ENCODE measurements around the gene CUX1. TPM values are rescaled to one million over a fixed set of nuclear protein-coding genes. Genes with fewer than 3 reads are reported as not detected.

Gene CUX1
- total and polyA plus RNA-seq, 10 of the 15 experiments (the other 5 are each of a cell fraction or from before 2014, with no cell fraction given) = 6.1 to 48.6 (median 25.9) TPM

DNA sequence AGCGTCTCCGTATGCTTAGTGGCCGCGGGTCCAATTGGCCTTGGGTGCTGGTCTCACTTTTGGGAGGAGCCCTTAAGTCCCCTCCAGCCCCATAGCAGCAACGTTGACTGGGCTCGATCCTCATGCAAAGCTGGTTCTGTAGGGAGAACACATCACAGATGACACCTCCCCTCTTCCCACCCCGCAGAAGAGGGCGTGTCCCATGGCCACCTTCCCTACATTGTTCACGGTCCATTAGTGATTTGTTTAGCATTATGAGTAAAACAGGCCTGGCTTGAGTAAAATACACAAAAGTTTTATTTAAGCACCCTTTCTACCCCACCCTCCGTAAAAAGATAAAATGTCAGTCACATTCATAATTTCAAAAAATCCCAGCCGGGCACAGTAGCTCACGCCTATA lies 380.2 kb downstream of the CUX1 start:
- in situ Hi-C loops (cut with MboI) (no loop called here), intact Hi-C loops (cut with micrococcal nuclease; ENCODE audit: unreplicated experiment) (no loop called here)
- SMC1A ChIA-PET (ENCODE audit: uncharacterized antibody, unreplicated experiment) = no interaction called here
- POLR2A ChIA-PET = no interaction called here
- WGBS (ENCODE audit: insufficient coverage, insufficient replicate concordance, low lambda C conversion rate, missing lambda C conversion rate) = 81% methylated on average over 12 of the region's 12 CpGs
- ATAC-seq = no peak
- RAD21 ChIA-PET (ENCODE audit: unreplicated experiment) = no interaction called here
- Histone ChIP-seq H3K27ac (ENCODE audit: control insufficient read depth, insufficient read depth) (no peak overlapping the region), H3K9ac (ENCODE audit: control insufficient read depth, insufficient read depth, low read length) (no peak overlapping the region), H3K4me3 (no peak overlapping the region), H4K20me1 (ENCODE audit: control insufficient read depth, insufficient read depth) (no peaks in the 10 kb centered on the region), H3K79me2 (ENCODE audit: control insufficient read depth, insufficient read depth, low read length) (no peaks in the 10 kb centered on the region), H3K4me1 (ENCODE audit: control insufficient read depth, insufficient read depth, low read length) (no peaks in the 10 kb centered on the region), H3K36me3 (ENCODE audit: control insufficient read depth in 2 of 2, insufficient read depth in 2 of 2, low read length in 1 of 2) (peaks cover 12 to 16% of the 10 kb centered on the region in 2 experiments; a peak in 3 of 4 replicates), H3K9me3 (replicated peaks; ENCODE audit: control insufficient read depth, insufficient read depth, low read length) (no peaks in the 10 kb centered on the region), H3K27me3 (replicated peaks in 1 of 2; ENCODE audit: control insufficient read depth in 2 of 2, insufficient read depth in 2 of 2, low read length in 1 of 2) (no peaks in the 10 kb centered on the region), H3K4me2 (ENCODE audit: control insufficient read depth, insufficient read depth) (no peak overlapping the region), H2AFZ (ENCODE audit: control insufficient read depth, low read depth, low read length) (no peak overlapping the region)
- BruUV-seq (replicated peaks) = no TSS peak
- FAIRE-seq = no peak
- CTCF ChIA-PET = no interaction called here
- TF ChIP-seq NRF1 (conservative IDR thresholded peaks at IDR 0.05; ENCODE audit: low read depth, low read length) (no peak), MEF2B (IDR thresholded peaks at IDR 0.05; ENCODE audit: partially characterized antibody, poor library complexity, severe bottlenecking) (no peak)
- TF ChIP-seq, protein P1, sequence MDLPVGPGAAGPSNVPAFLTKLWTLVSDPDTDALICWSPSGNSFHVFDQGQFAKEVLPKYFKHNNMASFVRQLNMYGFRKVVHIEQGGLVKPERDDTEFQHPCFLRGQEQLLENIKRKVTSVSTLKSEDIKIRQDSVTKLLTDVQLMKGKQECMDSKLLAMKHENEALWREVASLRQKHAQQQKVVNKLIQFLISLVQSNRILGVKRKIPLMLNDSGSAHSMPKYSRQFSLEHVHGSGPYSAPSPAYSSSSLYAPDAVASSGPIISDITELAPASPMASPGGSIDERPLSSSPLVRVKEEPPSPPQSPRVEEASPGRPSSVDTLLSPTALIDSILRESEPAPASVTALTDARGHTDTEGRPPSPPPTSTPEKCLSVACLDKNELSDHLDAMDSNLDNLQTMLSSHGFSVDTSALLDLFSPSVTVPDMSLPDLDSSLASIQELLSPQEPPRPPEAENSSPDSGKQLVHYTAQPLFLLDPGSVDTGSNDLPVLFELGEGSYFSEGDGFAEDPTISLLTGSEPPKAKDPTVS (IDR thresholded peaks at IDR 0.05; ENCODE audit: low read depth, low read length) = no peak
- DNase-seq (ENCODE audit: low read depth, low spot score) = no peak

DNA sequence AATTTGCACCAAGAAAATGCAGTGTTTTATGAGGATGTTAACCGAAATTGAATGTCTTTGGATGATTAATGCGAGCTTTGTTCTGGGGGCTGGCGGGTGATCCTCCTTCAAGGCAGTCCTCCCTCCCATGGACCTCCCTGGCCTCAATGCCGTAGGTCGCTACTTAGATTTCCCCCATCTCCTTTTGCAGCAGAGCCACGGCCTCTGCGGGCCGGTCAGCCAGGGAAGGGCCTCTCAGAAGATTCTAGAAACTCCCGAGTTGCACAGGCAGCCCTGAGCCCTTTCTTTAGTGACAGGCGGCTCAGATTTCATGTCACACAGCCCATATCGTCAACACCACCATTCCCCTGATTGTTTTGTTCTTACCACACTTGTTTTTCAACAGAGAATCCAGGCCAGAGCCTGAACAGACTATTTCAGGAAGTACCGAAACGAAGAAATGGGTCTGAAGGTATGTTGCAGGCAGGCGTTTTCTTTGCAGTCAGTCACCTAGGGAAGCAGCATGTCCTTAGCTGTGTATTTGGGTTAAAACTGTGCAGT lies 381.1 kb downstream of the CUX1 start:
- Histone ChIP-seq H3K4me1 (ENCODE audit: control insufficient read depth, insufficient read depth, low read length) (no peaks in the 10 kb centered on the region), H4K20me1 (ENCODE audit: control insufficient read depth, insufficient read depth) (no peaks in the 10 kb centered on the region)
- RAD21 ChIA-PET (ENCODE audit: unreplicated experiment) = no interaction called here
- no peak for TF ChIP-seq SIN3A (IDR thresholded peaks at IDR 0.05; ENCODE audit: low read depth, low read length)
- TF ChIP-seq, protein P2, sequence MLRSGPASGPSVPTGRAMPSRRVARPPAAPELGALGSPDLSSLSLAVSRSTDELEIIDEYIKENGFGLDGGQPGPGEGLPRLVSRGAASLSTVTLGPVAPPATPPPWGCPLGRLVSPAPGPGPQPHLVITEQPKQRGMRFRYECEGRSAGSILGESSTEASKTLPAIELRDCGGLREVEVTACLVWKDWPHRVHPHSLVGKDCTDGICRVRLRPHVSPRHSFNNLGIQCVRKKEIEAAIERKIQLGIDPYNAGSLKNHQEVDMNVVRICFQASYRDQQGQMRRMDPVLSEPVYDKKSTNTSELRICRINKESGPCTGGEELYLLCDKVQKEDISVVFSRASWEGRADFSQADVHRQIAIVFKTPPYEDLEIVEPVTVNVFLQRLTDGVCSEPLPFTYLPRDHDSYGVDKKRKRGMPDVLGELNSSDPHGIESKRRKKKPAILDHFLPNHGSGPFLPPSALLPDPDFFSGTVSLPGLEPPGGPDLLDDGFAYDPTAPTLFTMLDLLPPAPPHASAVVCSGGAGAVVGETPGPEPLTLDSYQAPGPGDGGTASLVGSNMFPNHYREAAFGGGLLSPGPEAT (IDR thresholded peaks at IDR 0.05; ENCODE audit: low read depth) = no peak
- no peak for TF ChIP-seq FOXM1 (IDR thresholded peaks at IDR 0.05; ENCODE audit: low read depth, low read length)
- TF ChIP-seq, protein P3, sequence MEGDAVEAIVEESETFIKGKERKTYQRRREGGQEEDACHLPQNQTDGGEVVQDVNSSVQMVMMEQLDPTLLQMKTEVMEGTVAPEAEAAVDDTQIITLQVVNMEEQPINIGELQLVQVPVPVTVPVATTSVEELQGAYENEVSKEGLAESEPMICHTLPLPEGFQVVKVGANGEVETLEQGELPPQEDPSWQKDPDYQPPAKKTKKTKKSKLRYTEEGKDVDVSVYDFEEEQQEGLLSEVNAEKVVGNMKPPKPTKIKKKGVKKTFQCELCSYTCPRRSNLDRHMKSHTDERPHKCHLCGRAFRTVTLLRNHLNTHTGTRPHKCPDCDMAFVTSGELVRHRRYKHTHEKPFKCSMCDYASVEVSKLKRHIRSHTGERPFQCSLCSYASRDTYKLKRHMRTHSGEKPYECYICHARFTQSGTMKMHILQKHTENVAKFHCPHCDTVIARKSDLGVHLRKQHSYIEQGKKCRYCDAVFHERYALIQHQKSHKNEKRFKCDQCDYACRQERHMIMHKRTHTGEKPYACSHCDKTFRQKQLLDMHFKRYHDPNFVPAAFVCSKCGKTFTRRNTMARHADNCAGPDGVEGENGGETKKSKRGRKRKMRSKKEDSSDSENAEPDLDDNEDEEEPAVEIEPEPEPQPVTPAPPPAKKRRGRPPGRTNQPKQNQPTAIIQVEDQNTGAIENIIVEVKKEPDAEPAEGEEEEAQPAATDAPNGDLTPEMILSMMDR (IDR thresholded peaks at IDR 0.05 in 2 of 3, conservative IDR thresholded peaks at IDR 0.05 in 1 of 3; ENCODE audit: control insufficient read depth in 2 of 3, extremely low read depth in 1 of 3, insufficient read depth in 1 of 3, low read depth in 3 of 3, low read length in 3 of 3) = no peak
- no peak for TF ChIP-seq POLR2AphosphoS2 (IDR thresholded peaks at IDR 0.05; ENCODE audit: low read depth, low read length)
- TF ChIP-seq SP1 (IDR thresholded peaks at IDR 0.05; ENCODE audit: low read depth, low read length) = no peak

More for the DNA sequence above, 381.1 kb downstream of the CUX1 start:
- H3K4me2 ChIP-seq (ENCODE audit: control insufficient read depth, insufficient read depth) = no peak overlapping the region
- ATAC-seq (no peak), DNase-seq (ENCODE audit: low read depth, low spot score) (no peak), FAIRE-seq (no peak)
- BruUV-seq (replicated peaks) = no TSS peak
- ChIA-PET CTCF (no interaction called here), POLR2A (no interaction called here), SMC1A (ENCODE audit: uncharacterized antibody, unreplicated experiment) (no interaction called here)
- H3K79me2 ChIP-seq (ENCODE audit: control insufficient read depth, insufficient read depth, low read length) = no peaks in the 10 kb centered on the region
- intact Hi-C loops (cut with micrococcal nuclease; ENCODE audit: unreplicated experiment) = no loop called here
- peaks cover 12 to 15% of the 10 kb centered on the region in 2 experiments; a peak in 3 of 4 replicates for H3K36me3 ChIP-seq (ENCODE audit: control insufficient read depth in 2 of 2, insufficient read depth in 2 of 2, low read length in 1 of 2)
- no peaks in the 10 kb centered on the region for H3K9me3 ChIP-seq (replicated peaks; ENCODE audit: control insufficient read depth, insufficient read depth, low read length)
- H2AFZ ChIP-seq (ENCODE audit: control insufficient read depth, low read depth, low read length) = no peak overlapping the region
- 86% methylated on average over 14 of the region's 14 CpGs for WGBS (ENCODE audit: insufficient coverage, insufficient replicate concordance, low lambda C conversion rate, missing lambda C conversion rate)
- no peaks in the 10 kb centered on the region for H3K27me3 ChIP-seq (replicated peaks in 1 of 2; ENCODE audit: control insufficient read depth in 2 of 2, insufficient read depth in 2 of 2, low read length in 1 of 2)
- no peak overlapping the region for H3K9ac ChIP-seq (ENCODE audit: control insufficient read depth, insufficient read depth, low read length)
- in situ Hi-C loops (cut with MboI) = no loop called here
- H3K27ac ChIP-seq (ENCODE audit: control insufficient read depth, insufficient read depth) = no peak overlapping the region
- H3K4me3 ChIP-seq = no peak overlapping the region
